Measurements from ENCODE around the gene PRSS50. TPM values are rescaled to one million over a fixed set of nuclear protein-coding genes. Genes with fewer than 3 reads are reported as not detected.

PRSS50 gene
- total and polyA plus RNA-seq, 8 donors, result under 0.01 to 0.10 TPM; not detected in 6

DNA sequence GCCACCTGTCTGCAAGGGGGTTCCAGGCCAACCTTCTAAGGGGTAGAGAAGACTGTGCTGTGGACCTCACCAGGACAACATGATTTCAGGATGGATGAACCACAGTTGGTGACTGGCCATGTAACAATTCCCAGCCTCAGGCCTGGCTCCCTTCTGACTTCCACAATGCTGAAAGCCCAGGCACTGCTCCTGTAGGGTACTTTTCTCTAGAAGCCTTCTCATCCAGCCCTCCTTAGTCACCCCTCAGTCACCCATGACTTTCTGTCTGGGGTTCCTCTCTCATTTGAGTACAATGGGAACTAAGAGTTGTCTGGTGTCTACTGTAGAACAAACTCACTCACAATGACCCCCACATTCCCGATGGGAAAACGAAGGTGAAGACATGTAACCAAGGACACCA, 32.8 kb downstream of the PRSS50 start:
- 80 to 98% (median 88%) methylated on average over 2 of the region's 2 CpGs for WGBS, 5 donors
- TF ChIP-seq EP300 (IDR thresholded peaks at IDR 0.05) (no peak), POLR2AphosphoS5 (IDR thresholded peaks at IDR 0.05) (no peak), POLR2A (IDR thresholded peaks at IDR 0.05) (no peak)
- TF ChIP-seq, protein P1, sequence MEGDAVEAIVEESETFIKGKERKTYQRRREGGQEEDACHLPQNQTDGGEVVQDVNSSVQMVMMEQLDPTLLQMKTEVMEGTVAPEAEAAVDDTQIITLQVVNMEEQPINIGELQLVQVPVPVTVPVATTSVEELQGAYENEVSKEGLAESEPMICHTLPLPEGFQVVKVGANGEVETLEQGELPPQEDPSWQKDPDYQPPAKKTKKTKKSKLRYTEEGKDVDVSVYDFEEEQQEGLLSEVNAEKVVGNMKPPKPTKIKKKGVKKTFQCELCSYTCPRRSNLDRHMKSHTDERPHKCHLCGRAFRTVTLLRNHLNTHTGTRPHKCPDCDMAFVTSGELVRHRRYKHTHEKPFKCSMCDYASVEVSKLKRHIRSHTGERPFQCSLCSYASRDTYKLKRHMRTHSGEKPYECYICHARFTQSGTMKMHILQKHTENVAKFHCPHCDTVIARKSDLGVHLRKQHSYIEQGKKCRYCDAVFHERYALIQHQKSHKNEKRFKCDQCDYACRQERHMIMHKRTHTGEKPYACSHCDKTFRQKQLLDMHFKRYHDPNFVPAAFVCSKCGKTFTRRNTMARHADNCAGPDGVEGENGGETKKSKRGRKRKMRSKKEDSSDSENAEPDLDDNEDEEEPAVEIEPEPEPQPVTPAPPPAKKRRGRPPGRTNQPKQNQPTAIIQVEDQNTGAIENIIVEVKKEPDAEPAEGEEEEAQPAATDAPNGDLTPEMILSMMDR (IDR thresholded peaks at IDR 0.05), result no peak
- DNase-seq, result no peak
- H3K27me3 ChIP-seq, result no peaks in the 10 kb centered on the region
- H3K36me3 ChIP-seq, result peaks cover 0 to 81% (median 63%) of the 10 kb centered on the region in 4 donors
- H3K9me3 ChIP-seq, result no peaks in the 10 kb centered on the region
- no peak overlapping the region for H3K27ac ChIP-seq
- no peaks in the 10 kb centered on the region for H3K4me1 ChIP-seq
- intact Hi-C loops (cut with DNase I; ENCODE audit: low total_unique reads), result no loop called here
- no peak overlapping the region for H3K4me3 ChIP-seq

DNA sequence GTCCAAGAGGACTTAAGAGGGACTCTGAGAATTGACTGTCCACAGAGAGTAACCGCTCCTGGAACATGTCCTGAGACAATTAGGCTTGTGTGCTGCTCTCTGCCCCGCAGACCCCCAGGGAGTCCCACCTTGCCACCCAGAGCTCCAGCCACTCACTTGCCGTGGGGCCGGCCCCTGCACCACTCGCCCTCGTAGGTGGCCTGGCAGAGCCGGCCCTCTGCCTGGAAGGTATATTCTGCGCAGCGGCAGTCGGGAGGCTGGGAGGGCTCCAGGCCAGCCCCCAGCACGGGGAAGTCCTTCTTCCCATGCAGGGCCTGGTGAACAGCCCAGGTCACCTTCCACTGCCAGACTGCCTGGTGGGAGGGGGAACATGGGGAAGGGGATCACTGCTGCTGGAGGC, 34.7 kb downstream of the PRSS50 start:
- peaks cover 0 to 91% (median 61%) of the 10 kb centered on the region in 4 donors for H3K36me3 ChIP-seq
- H3K27me3 ChIP-seq, result no peaks in the 10 kb centered on the region
- H3K9me3 ChIP-seq, result no peaks in the 10 kb centered on the region
- no peak for DNase-seq
- H3K27ac ChIP-seq, result no peak overlapping the region
- H3K4me3 ChIP-seq, result no peak overlapping the region
- WGBS, 5 donors, result 83 to 91% (median 88%) methylated on average over 10 to 11 of the region's 11 CpGs
- no peaks in the 10 kb centered on the region for H3K4me1 ChIP-seq
- intact Hi-C loops (cut with DNase I; ENCODE audit: low total_unique reads), result no loop called here
- TF ChIP-seq, protein P1 (IDR thresholded peaks at IDR 0.05), result no peak
- TF ChIP-seq POLR2AphosphoS5 (IDR thresholded peaks at IDR 0.05) (no peak), POLR2A (IDR thresholded peaks at IDR 0.05) (no peak), EP300 (IDR thresholded peaks at IDR 0.05) (no peak)

DNA sequence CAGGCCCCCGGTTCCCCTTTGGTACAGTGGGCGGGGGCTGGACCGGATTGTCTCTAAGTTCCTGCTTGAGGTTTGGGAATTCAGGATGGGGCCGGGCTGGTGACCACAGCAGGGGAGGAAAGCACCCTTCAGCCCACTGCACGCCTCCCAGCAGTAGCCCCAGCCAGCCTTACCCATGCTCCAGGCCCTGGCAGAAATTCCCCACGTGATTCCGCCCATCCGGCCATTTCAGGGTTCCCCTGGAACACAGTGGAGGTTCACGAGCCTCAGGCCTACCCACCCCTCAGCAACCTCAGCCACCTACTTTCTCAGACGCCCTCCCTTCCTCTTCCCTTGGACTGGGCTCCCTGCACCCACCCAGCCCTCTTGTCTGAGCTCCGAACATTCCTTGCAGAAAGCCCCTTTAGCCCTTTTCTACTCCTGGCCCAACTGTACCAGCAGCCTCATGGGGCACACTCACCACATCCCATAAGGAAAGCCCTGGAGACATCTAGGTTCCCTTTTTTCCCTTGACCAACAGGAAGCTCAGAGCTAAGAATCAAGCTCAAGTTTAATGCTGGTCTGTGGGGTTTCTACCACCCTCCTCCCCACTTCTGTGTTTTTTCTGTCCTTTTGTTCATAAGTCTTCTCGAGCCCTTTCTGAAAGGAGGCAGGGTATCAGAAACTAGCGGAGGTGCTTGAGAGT, 35.7 kb downstream of the PRSS50 start:
- WGBS, 5 donors, result 77 to 88% (median 78%) methylated on average over 13 of the region's 13 CpGs
- Histone ChIP-seq H3K27ac (no peak overlapping the region), H3K36me3 (peaks cover 0 to 82% (median 56%) of the 10 kb centered on the region in 4 donors), H3K9me3 (no peaks in the 10 kb centered on the region), H3K27me3 (no peaks in the 10 kb centered on the region), H3K4me3 (no peak overlapping the region), H3K4me1 (peaks cover 0 to 2% (median under 1%) of the 10 kb centered on the region in 4 donors)
- intact Hi-C loops (cut with DNase I; ENCODE audit: low total_unique reads), result no loop called here
- no peak for DNase-seq
- TF ChIP-seq EP300 (IDR thresholded peaks at IDR 0.05), result no peak
- no peak for TF ChIP-seq POLR2AphosphoS5 (IDR thresholded peaks at IDR 0.05)
- TF ChIP-seq, protein P1 (IDR thresholded peaks at IDR 0.05), result no peak
- no peak for TF ChIP-seq POLR2A (IDR thresholded peaks at IDR 0.05)

DNA sequence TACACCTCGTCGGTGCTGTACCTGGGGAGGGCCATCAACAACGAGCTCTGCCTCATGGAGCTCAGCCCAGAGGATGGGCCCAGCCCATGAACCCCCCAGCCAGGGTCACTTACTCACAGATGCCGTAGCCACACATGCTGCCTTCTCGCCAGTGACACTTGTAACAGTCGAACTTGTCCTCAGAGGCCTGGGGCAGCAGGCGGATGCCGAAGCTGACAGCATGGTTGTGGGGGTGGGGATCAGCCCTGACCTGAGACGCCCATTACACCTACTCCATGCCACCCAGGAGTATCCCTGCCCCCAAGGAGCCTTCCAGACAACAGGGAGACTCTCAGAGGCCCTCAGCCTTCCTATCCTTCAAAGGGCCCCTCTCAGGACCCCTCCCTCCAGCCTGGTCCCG, 36.3 kb downstream of the PRSS50 start:
- intact Hi-C loops (cut with DNase I; ENCODE audit: low total_unique reads), result no loop called here
- DNase-seq, result no peak
- peaks cover 0 to 83% (median 52%) of the 10 kb centered on the region in 4 donors for H3K36me3 ChIP-seq
- no peak overlapping the region for H3K4me3 ChIP-seq
- H3K9me3 ChIP-seq, result no peaks in the 10 kb centered on the region
- 89 to 100% (median 91%) methylated on average over 1 to 10 of the region's 10 CpGs for WGBS, 5 donors
- no peaks in the 10 kb centered on the region for H3K27me3 ChIP-seq
- peaks cover 0 to 8% (median 3%) of the 10 kb centered on the region in 4 donors for H3K4me1 ChIP-seq
- H3K27ac ChIP-seq, result no peak overlapping the region
- no peak for TF ChIP-seq POLR2A (IDR thresholded peaks at IDR 0.05)
- no peak for TF ChIP-seq POLR2AphosphoS5 (IDR thresholded peaks at IDR 0.05)
- no peak for TF ChIP-seq EP300 (IDR thresholded peaks at IDR 0.05)

DNA sequence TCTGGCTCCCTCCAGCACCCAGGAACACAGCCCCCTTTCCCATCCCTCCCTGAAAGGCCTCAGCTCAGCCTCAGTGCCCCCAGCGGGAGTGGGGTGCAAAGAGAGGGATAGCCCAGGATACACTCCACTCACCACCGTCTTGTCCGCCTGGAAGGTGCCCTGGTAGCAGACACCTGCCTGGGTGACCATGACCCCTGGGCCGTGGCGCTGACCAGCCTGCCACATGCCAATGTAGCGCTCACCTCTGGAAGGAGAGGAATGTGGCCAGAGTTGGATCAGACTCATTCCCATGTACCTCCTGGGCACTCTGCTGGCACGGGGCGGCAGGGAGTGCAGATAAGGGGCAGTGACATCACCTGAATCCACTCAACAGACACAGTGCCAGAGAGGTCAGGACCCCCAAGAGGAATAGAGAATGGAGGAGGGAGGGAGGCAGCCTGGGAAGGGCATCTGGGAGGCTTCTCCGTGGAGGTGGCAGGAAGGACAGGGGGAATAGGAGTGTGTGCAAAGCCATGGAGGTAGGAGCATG, 37.3 kb downstream of the PRSS50 start:
- 74 to 83% (median 79%) methylated on average over 7 to 9 of the region's 9 CpGs for WGBS, 5 donors
- TF ChIP-seq, protein P1 (IDR thresholded peaks at IDR 0.05), result no peak
- TF ChIP-seq EP300 (IDR thresholded peaks at IDR 0.05) (no peak), POLR2A (IDR thresholded peaks at IDR 0.05) (no peak), POLR2AphosphoS5 (IDR thresholded peaks at IDR 0.05) (no peak)
- Histone ChIP-seq H3K27ac (no peak overlapping the region), H3K9me3 (no peaks in the 10 kb centered on the region), H3K27me3 (no peaks in the 10 kb centered on the region), H3K36me3 (peaks cover 0 to 73% (median 48%) of the 10 kb centered on the region in 4 donors), H3K4me3 (no peak overlapping the region), H3K4me1 (peaks cover 0 to 14% (median 9%) of the 10 kb centered on the region in 4 donors)
- intact Hi-C loops (cut with DNase I; ENCODE audit: low total_unique reads), result no loop called here
- no peak for DNase-seq
